ENCODE data around the gene MOGAT1. TPM values are rescaled to one million over a fixed set of nuclear protein-coding genes. Genes with fewer than 3 reads are reported as not detected.

Gene MOGAT1
- total RNA-seq, 4 donors from 2014 or later, result not detected

DNA sequence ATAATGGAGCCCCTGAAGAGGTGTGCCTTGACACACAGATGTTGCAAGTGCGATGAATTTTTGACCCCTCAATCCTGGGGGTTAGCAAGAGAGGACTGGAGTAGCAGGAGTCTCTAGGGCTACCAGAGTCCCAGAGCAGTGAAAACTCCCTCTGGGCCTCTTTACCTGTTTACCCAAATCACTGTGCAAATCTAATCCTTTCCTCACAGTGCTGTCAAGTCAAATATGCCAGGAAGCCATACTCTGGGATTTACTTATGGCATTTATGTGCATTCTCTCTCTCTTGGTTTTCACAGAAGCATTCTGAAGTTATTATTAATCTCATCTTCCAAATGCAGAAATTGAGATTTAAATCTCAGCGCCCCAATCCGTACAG is 62.0 kb downstream of the MOGAT1 start:
- TF ChIP-seq, protein P1, sequence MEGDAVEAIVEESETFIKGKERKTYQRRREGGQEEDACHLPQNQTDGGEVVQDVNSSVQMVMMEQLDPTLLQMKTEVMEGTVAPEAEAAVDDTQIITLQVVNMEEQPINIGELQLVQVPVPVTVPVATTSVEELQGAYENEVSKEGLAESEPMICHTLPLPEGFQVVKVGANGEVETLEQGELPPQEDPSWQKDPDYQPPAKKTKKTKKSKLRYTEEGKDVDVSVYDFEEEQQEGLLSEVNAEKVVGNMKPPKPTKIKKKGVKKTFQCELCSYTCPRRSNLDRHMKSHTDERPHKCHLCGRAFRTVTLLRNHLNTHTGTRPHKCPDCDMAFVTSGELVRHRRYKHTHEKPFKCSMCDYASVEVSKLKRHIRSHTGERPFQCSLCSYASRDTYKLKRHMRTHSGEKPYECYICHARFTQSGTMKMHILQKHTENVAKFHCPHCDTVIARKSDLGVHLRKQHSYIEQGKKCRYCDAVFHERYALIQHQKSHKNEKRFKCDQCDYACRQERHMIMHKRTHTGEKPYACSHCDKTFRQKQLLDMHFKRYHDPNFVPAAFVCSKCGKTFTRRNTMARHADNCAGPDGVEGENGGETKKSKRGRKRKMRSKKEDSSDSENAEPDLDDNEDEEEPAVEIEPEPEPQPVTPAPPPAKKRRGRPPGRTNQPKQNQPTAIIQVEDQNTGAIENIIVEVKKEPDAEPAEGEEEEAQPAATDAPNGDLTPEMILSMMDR (IDR thresholded peaks at IDR 0.05), result no peak
- TF ChIP-seq POLR2A (IDR thresholded peaks at IDR 0.05), result no peak
- DNase-seq (ENCODE audit: low spot score in 2 of 2), result no peak
- intact Hi-C loops (cut with DNase I; ENCODE audit: low total_unique reads), result no loop called here
- no peak overlapping the region for H3K4me3 ChIP-seq (ENCODE audit: low read depth, poor library complexity, severe bottlenecking)
- 85 to 89% methylated on average over 3 of the region's 3 CpGs for WGBS, 2 donors

DNA sequence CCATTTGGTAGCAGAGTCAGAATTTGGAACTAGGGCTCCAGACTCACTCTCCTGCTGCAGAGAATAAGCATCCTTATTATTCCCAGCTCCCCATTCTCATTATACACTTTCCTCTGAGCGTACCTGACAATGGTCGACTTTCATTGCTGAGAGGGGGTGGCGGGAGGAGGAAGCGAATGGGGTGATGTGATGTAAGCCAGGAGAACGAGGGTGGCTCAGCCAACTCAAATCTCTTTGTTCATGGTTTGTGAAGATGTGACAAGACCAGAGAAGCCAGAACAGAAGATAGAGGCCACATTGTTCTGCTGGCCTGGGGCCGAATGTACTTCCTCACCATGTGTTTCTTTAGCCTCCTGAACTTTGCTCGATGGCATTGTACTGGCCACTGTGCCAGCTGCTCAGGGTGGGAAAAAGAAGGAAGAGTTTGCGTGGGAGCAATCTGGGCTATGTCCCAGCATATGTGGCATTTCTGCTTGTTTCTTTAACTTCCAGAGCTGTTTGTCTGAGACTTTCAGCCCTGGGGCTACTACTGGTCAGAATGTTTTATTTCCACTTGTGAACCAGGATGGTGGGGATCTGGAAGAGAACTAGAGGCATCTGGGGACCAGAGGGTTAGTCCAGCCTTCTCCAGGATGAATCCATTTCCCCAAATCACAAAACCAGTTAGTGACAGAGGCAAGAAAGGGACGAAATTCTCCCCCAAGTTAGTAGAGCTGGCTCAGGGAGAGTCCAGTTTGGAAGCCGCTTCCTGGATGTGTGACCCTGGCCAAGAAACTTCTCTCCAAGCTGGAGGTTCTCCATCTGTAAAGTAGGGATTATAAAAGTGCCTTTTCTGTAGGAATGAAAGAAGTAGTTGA is 62.6 kb downstream of the MOGAT1 start:
- intact Hi-C loops (cut with DNase I; ENCODE audit: low total_unique reads), result no loop called here
- WGBS, 2 donors, result 53% methylated on average over 10 of the region's 10 CpGs
- DNase-seq (ENCODE audit: low spot score in 2 of 2), result peak in 1 of 2 donors; percentile 28
- TF ChIP-seq, protein P1 (IDR thresholded peaks at IDR 0.05), result no peak
- no peak for TF ChIP-seq POLR2A (IDR thresholded peaks at IDR 0.05)
- H3K4me3 ChIP-seq (ENCODE audit: low read depth, poor library complexity, severe bottlenecking), result no peak overlapping the region

DNA sequence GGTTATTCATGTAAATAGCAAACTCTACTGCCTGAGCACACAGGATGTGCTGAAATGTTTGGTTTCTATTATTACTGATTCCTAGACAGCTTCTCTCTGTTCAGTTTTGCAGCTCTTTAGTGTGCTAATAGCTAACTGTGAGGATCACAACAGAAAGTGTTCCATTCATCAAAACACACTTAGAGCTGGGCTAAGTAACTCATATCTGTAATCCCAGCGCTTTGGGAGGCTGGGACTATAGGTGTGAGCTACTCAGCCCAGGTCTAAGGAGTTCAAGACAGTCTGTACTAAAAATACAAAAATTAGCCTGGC is 63.2 kb downstream of the MOGAT1 start:
- no peak overlapping the region for H3K4me3 ChIP-seq (ENCODE audit: low read depth, poor library complexity, severe bottlenecking)
- 77 to 83% methylated on average over 1 of the region's 1 CpG for WGBS, 2 donors
- intact Hi-C loops (cut with DNase I; ENCODE audit: low total_unique reads), result no loop called here
- TF ChIP-seq POLR2A (IDR thresholded peaks at IDR 0.05), result no peak
- TF ChIP-seq, protein P1 (IDR thresholded peaks at IDR 0.05), result no peak
- no peak for DNase-seq (ENCODE audit: low spot score in 2 of 2)

DNA sequence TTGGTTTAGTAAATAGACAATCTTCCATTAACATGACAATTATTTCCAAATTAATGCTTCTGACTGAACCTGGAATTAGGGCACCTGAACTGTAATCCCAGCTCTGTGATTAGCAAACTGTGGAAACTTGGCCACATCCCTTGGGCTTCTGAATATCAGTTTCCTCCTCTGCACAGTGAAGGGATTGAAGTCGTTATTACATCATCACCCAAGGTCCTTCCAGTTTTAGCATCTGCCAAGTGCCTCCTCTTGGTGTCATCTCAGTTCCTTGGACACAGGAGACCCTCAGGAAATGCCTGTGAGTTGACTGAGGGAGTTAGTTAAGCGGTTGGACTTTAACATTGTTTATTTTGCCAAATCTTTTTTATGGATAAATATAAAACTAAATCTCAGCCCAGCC is 64.8 kb downstream of the MOGAT1 start:
- intact Hi-C loops (cut with DNase I; ENCODE audit: low total_unique reads), result no loop called here
- no peak overlapping the region for H3K4me3 ChIP-seq (ENCODE audit: low read depth, poor library complexity, severe bottlenecking)
- TF ChIP-seq, protein P1 (IDR thresholded peaks at IDR 0.05), result no peak
- no peak for DNase-seq (ENCODE audit: low spot score in 2 of 2)
- 30 to 42% methylated on average over 2 of the region's 2 CpGs for WGBS, 2 donors

DNA sequence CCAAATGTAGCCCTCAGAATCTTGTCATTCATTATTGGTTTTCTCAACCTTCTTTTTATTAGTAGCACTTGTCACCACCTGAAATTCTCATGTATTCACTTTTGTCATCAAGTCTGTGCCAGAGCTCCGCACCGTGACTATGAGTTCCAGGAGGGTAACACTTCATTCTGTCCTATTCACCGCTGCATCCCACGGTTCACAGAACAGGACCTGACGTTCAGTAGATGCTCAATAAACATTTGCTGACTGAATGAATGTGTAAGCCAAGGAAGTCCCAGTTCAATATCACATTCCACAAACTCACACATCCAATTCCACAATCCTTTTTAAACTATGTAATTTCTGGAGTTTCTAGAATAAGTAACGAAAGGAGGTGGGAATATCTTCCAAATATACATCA is 65.5 kb downstream of the MOGAT1 start:
- TF ChIP-seq, protein P1 (IDR thresholded peaks at IDR 0.05), result no peak
- TF ChIP-seq POLR2A (IDR thresholded peaks at IDR 0.05), result no peak
- intact Hi-C loops (cut with DNase I; ENCODE audit: low total_unique reads), result no loop called here
- DNase-seq (ENCODE audit: low spot score in 2 of 2), result no peak
- H3K4me3 ChIP-seq (ENCODE audit: low read depth, poor library complexity, severe bottlenecking), result no peak overlapping the region
- WGBS, 2 donors, result 72 to 77% methylated on average over 6 of the region's 6 CpGs

DNA sequence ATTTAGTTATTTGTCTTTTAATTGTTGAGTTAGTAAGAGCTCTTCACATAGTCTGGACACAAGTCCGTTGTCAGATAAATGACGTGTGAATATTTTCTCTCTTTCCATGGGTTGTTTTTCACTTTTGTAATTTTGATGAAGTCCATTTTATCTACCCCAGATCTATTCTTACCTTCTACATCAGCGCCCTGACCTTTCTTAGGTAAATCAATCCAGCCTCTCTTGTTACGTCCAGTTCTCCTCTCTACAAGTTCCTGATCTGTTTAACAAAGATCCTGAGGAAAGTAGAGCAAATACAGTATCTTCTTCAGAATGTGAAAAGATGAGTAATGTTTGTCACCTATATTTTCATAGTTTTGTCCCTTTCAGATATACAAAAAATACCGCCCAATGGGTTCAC is 66.9 kb downstream of the MOGAT1 start:
- TF ChIP-seq POLR2A (IDR thresholded peaks at IDR 0.05), result no peak
- TF ChIP-seq, protein P1 (IDR thresholded peaks at IDR 0.05), result no peak
- 97% methylated on average over 5 of the region's 5 CpGs for WGBS, 2 donors
- intact Hi-C loops (cut with DNase I; ENCODE audit: low total_unique reads), result no loop called here
- H3K4me3 ChIP-seq (ENCODE audit: low read depth, poor library complexity, severe bottlenecking), result no peak overlapping the region
- DNase-seq (ENCODE audit: low spot score in 2 of 2), result no peak

Data from lower leg skin (tissue), 4 donors.